Activated CD4-positive, alpha-beta T cell treated with anti-CD3 and anti-CD28 coated beads, Interleukin-2, amount 50 U/mL, for 48 hours (primary cell): ENCODE results near the gene TMC1.
"Not testable (repeated sequence)": the region's sequence is repeated elsewhere in the genome, so short reads cannot be mapped to it uniquely, and the experiment has no call there.

Experiments used
- DNase-seq, 2 experiments: peaks; one replicate each; pipeline ENCODE4 v3.0.0-alpha.2; 2020

TMC1 gene

GRCh38 chr9:72526901-72527800 lies 5.7 kb downstream of the TMC1 start:
- peak; percentile 76 to 83 for DNase-seq

- DNase-seq = no peak
These were observed 6.4 kb downstream of the TMC1 start for GRCh38 chr9:72527801-72528195.

GRCh38 chr9:72529531-72529930 lies 8.1 kb downstream of the TMC1 start:
- no peak for DNase-seq

- no peak for DNase-seq
These were observed 11.9 kb downstream of the TMC1 start for GRCh38 chr9:72533322-72533721.

GRCh38 chr9:72534931-72535330 lies 13.5 kb downstream of the TMC1 start:
- DNase-seq = no peak

- DNase-seq = no peak
These were observed 15.7 kb downstream of the TMC1 start for GRCh38 chr9:72537011-72537545.

- no peak for DNase-seq
These were observed 16.3 kb downstream of the TMC1 start for GRCh38 chr9:72537671-72538070.

GRCh38 chr9:72538921-72539702 lies 17.7 kb downstream of the TMC1 start:
- no peak for DNase-seq

GRCh38 chr9:72539824-72540347 lies 18.5 kb downstream of the TMC1 start:
- no peak for DNase-seq

GRCh38 chr9:72540348-72540873 lies 19.0 kb downstream of the TMC1 start:
- no peak for DNase-seq

GRCh38 chr9:72542537-72542833 lies 21.1 kb downstream of the TMC1 start:
- DNase-seq = not testable (repeated sequence)

- DNase-seq = no peak
These were observed 21.5 kb downstream of the TMC1 start for GRCh38 chr9:72542917-72543316.

- DNase-seq = no peak
These were observed 29.9 kb downstream of the TMC1 start for GRCh38 chr9:72551306-72551705.

- DNase-seq = no peak
These were observed 30.9 kb downstream of the TMC1 start for GRCh38 chr9:72552356-72552755.

GRCh38 chr9:72554221-72554641 lies 32.8 kb downstream of the TMC1 start:
- DNase-seq = no peak

- peak; percentile 58 to 71 for DNase-seq
These were observed 36.1 kb downstream of the TMC1 start for GRCh38 chr9:72557549-72557948.

GRCh38 chr9:72560086-72560485 lies 38.7 kb downstream of the TMC1 start:
- DNase-seq = no peak

- DNase-seq = no peak
These were observed 42.4 kb downstream of the TMC1 start for GRCh38 chr9:72563806-72564205.

- no peak for DNase-seq
These were observed 43.3 kb downstream of the TMC1 start for GRCh38 chr9:72564479-72565281.

- DNase-seq = no peak
These were observed 44.1 kb downstream of the TMC1 start for GRCh38 chr9:72565535-72565934.

GRCh38 chr9:72574156-72574810 lies 52.9 kb downstream of the TMC1 start:
- DNase-seq = no peak

- no peak for DNase-seq
These were observed 54.3 kb downstream of the TMC1 start for GRCh38 chr9:72575666-72576065.
